Stimulated activated CD8-positive, alpha-beta memory T cell treated with anti-CD3 and anti-CD28 coated beads, Interleukin-4, amount 100 ng/mL, for 4 hours (primary cell): Measurements from ENCODE around the gene BORCS6.
A peak's percentile ranks its signal among the peaks of the same experiment; 100 is the strongest.
"Not testable (repeated sequence)": the region's sequence is repeated elsewhere in the genome, so short reads cannot be mapped to it uniquely, and the experiment has no call there.

Experiments used
- DNase-seq, 2 donors: peaks; one replicate each; pipeline ENCODE4 v3.0.0-alpha.2; 2020; ENCODE audit warnings: low read depth in 2 of 2, low spot score in 1 of 2

Gene BORCS6

DNA sequence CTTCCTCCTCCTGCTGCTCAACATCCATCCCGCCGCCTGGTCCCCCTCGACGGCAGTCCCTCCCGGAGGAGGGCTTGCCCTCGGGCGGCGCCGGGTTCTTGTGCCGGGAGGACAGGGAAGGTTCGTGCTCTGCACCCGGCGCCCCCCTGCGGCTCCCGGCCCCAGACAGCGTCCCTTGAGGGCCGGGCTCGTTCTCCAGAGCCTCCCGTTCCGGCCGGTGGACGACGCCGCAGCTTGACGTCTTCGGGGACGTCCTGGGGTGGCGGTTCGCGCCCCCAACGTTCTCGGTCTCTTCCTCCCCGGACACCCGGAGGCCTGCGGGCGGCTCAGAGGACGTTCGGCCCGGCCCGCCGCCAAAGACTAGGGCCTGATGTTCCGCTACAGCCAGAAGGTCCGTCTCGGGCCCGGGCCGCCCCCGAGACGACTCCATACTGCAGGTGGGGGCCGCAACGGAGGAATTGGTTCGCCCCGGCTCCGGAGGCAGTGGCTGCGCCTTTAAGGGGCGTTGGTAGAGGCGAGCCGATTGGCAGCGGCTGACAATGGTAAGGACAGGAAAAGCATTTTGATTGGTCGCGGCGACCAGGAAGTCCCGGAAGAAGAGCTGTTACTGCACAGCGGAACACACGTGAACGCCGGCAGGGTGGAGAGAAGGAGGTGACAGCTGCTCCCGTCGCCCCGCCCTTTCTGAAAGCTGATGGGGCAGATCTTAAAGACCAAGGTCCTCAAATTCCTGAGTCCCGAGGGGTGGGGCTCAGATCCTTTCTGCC is at the start of gene BORCS6:
Gene BORCS6 (minus strand): TSS at position 470 of the 767 bp plus-strand sequence. CDS start 40 bp downstream, at position 430.
- DNase-seq = peak; percentile 82 to 92

DNA sequence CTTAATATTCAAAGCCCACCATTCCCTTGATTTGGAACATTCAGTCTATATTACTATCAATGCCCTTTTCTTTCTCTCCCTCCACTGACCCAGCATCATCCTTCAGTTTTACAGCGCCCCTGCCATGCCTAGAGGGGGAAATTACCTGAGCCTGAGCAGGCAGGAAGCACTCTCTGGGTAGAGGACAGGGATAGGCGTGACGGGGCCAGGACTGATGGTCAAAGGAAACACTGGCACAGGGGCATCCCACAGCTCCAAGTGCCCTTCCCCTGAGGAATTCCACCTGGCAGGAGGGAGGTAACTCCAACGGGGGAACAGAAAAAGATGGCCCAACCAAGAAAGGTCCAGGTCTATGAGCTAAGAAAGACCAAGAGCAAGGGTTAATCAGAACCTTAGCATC is 47.9 kb upstream of the BORCS6 start:
- no peak for DNase-seq

DNA sequence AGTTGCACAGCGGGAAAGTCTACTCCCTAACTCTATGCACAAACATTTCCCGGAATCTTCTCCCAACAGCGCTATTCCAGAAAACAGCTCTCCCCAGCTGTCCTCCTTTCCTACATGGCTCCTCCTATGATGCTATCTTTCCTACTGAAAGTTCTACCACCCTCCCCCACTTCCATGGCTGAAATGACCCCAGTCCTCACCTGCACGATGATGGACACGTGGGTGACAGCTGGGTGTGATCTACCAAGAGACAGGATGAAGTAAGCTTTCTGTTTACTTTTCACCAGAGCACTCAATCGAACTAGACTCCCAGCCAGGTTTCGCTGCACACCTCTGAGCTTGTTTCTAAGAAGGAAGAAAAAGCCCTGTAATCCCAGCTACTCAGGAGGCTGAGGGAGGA is 47.2 kb upstream of the BORCS6 start:
- no peak for DNase-seq

- DNase-seq = no peak
Measured at GRCh38 chr17:8235676-8236075, 45.7 kb upstream of the BORCS6 start.

- DNase-seq = no peak
Measured at GRCh38 chr17:8234361-8235270, 44.6 kb upstream of the BORCS6 start.

GRCh38 chr17:8231701-8232100 is 41.7 kb upstream of the BORCS6 start:
- no peak for DNase-seq

DNA sequence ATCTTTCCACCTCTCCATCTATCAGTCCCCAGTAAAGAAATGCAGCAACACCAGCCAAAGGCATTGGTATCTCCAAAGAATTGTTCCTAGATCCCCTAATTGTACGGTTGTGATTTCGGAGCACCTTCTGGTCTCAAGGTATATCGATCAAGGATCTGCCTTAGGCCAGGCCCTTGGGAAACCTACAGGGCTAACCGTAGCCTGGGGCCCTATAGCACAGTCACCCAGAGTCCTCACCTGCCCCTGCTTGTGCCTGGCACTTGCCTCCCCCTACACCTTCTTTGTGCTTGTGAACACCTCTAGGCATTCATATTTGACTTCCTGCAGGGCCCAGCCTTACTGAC is 37.2 kb upstream of the BORCS6 start:
- no peak for DNase-seq

GRCh38 chr17:8226536-8227237 is 36.7 kb upstream of the BORCS6 start:
- no peak for DNase-seq

GRCh38 chr17:8225813-8226535 is 36.0 kb upstream of the BORCS6 start:
- DNase-seq = no peak

DNA sequence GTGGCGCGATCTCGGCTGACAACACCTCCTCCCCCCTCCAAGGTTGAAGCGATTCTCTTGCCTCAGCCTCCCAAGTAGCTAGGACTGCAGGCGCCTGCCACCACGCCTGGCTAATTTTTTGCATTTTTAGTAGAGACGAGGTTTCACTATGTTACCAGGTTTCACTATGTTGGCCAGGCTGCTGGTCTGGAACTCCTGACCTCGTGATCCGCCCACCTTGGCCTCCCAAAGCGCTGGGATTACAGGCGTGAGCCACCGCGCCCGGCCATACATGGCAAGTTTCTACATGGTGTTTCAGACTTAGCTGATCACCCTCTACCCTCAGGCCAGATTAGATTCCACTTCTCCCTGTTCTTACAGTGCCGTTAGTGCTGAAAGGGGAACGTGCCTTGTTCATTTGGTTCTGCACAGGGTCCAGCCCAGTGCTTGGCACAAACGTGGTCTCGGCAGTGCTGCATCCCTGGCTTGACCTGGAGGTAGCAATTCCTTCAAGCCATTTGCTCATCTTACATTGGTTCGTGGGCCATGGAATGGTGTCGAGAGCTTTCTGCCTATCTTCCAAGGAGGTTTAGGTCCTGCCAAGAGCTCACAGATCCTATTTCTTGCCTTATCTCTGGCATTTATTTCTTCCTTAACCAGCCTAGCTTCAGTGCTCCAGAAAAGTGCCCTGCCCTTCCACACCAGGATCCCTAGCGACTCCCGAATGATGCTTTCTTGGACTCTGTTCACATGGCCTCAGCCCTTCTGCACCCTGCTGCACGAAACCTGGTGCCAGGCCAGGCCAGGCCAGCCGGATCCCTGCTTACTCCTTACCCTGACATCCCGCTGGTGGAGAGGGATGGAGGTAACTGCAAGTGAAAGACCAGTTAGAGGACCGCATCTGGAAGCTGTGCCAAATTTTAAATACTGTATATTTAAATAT is 35.2 kb upstream of the BORCS6 start:
- DNase-seq = no peak

- peak in 1 of 2 donors; percentile 20 for DNase-seq
Measured at GRCh38 chr17:8223356-8224126, 33.6 kb upstream of the BORCS6 start.

GRCh38 chr17:8222630-8223355 is 32.8 kb upstream of the BORCS6 start:
- DNase-seq = peak; percentile 76 to 91

DNA sequence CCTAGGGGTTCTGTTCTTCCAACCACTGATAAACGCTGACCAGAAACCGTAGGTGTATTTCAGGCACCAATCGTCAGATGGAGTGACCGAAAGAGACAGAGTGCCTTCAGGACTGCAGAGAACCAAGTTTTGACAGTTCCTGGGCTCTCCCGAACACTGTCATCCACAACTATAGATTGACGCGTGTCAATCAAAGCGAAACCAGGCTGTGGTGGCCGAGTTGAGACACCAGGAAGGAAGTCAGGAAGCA is 32.3 kb upstream of the BORCS6 start:
- no peak for DNase-seq

DNA sequence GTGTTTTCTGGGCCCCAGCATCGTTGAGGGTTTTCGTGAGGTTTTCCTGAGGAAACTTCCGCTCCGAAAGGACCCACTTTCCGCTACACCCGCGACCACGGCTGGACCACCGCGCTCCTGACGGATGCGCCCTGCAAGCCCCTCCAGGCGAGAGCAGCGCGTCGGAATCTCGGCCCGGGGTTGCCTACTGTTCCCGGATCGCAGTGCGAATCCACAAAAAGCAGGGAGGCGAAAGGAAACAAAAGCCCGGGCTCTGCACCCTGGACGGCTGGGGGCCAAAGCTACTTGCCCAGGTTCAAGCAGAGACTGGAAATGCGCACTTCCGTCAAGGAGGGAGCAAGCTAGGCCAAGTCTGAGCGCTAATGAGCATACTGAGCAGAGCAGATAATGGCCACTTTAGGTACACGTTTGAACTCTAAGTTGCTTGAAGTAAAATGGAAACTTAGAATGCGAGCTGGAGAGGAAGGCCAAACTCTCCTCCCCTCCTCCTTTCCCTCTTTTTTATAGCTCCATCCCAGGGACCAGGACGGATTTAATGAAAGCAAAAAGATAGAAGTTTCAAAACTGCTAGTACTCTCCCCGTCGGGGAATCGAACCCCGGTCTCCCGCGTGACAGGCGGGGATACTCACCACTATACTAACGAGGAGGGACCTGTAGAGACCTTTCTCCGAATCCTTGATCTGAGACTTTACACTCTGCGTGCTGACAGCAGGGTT is 31.8 kb upstream of the BORCS6 start:
- DNase-seq = peak; percentile 71 to 90

GRCh38 chr17:8220783-8221662 is 31.0 kb upstream of the BORCS6 start:
- peak; percentile 69 to 93 for DNase-seq

- not testable (repeated sequence) for DNase-seq
Measured at GRCh38 chr17:8214000-8214399, 24.0 kb upstream of the BORCS6 start.
